Stimulated activated CD8-positive, alpha-beta memory T cell treated with anti-CD3 and anti-CD28 coated beads, Interleukin-7, amount 100 ng/mL, for 24 hours (primary cell): ENCODE measurements around the gene ZSCAN1.

Experiments
- DNase-seq: peaks from one replicate; pipeline ENCODE4 v3.0.0-alpha.2; 2020; ENCODE audit warnings: low read depth

The ZSCAN1 gene

DNA sequence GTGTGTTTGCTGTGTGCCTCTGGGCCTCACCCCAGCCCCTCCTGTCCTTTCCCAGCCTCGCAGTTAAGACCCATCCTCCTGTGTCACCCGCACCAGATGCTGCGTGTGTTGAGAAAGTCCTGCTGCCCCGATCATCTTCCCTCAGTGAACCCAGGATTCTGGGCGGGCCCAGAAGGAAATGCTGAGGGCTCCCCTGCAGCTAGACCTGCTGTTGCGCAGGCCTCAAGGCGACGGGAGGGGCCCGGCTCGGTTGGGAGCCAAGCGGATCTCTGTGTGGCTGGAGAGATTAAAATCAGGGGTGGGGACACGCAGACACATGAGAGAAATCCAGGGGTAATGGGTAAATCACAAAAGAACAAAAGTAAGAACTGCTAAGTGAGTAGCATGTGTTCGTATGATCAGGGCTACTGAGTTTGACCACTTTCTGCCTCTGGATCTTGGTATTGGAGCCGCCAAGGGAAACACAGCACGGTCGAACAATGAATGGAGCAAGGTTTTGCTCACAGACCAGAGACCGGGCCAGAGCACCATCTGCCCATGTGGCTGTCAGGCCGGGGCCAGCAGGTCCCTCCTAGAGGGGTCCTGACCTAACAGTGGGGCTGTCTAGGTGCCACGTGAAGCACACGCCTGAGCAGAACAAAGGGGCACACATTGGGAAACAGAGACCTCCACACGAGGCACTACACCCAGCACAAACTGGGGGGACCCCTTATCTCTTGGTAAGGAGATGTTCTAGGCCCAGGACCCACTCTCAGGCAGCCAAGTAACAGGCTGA lies 7.1 kb downstream of the ZSCAN1 start:
- no peak for DNase-seq

DNA sequence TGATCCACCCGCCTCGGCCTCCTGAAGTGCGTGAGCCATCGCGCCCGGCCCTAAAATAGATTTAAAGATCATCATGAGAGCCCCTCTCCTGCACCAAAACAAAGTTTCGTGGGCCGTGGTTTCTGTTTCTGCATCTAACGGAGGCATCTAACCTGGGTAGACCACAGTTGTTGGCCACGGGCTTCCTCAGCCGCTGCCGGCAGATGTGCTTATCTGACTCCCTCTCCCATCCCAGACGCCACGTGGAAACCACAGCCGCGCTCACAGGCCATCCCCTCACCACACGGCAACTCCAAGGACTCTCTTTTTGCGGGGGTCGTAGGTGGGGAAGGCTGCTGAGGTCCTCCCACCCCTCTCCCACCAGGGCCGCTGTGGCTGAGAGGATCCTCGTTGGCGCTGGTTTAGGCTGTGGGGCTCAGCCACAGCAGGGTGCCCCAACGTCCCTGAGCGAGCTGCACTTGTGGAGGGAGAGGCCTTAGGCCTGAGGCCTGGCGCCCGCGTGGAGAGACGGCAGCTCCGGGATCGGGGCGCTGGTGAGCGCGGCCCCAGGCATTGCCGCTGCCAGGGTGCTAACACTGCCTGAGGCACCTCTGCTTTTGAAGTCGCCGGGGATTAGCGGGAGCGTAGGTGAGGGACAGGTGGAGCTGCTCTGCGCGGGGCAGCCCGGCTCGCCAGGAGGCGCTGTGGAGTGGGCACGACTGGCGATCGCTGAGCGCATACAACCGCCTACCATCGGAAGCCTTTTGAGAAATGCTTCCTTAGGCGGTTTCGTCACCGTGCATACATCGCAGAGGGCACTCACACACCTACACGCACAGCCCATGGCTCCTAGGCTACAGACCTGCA lies 8.9 kb downstream of the ZSCAN1 start:
- no peak for DNase-seq

DNA sequence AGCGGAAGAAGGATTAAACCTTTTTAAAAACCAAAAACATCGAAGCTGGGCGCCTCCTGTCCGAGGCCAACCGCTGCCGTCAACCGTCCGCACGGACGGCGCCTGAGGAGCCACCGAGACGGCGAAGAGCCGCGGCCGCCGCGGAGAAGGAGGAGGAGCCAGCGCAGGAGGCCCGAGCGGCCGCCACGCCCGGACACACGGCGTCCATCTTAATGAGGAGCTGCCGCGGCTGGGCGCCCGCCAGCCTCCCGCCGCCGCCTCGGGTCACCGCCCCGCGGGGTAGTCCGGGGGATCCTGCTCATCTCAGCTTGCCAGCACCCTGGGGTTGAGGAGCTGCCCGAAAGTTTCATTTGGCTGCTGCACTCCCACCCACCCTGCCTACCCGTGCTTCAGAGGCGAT lies 10.6 kb downstream of the ZSCAN1 start:
- DNase-seq: no peak

DNA sequence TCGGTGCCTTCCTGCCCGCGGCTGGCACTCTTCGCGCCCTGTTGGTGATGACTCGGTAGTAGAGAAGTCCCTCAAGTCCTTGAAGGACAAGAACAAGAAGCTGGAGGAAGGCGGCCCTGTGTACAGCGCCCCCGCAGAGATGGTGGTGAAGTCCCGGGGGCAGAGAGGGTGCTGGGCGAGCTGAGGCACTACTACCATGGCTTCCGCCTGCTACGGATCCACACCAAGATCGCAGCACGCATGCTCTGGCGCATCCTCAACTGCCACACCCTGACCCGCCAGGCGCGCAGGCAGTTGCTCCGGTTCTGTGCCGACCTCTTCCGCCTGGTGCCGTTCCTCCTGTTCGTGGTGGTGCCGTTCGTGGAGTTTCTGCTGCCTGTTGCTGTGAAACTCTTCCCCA lies 11.1 kb downstream of the ZSCAN1 start:
- DNase-seq: no peak

DNA sequence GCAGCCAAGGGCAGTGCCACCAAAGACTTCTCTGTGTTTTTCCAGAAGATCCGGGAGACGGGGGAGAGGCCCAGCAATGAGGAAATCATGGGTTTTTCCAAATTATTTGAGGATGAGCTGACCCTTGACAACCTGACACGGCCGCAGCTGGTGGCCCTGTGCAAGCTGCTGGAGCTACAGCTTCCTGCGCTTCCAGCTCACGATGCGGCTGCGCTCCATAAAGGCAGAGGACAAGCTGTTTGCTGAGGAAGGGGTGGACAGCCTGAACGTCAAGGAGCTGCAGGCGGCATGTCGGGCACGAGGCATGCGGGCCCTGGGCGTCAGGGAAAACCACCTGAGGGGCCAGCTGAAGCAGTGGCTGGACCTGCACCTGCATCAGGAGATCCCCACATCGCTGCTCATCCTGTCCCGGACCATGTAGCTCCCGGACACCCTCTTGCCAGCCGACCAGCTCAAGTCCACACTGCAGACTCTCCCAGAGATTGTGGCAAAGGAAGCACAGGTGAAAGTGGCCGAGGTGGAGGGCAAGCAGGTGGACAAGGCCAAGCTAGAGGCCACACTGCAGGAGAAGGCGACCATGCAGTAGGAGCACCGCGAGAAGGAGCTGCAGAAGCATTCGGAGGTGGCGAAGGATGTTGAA lies 11.7 kb downstream of the ZSCAN1 start:
- no peak for DNase-seq

DNA sequence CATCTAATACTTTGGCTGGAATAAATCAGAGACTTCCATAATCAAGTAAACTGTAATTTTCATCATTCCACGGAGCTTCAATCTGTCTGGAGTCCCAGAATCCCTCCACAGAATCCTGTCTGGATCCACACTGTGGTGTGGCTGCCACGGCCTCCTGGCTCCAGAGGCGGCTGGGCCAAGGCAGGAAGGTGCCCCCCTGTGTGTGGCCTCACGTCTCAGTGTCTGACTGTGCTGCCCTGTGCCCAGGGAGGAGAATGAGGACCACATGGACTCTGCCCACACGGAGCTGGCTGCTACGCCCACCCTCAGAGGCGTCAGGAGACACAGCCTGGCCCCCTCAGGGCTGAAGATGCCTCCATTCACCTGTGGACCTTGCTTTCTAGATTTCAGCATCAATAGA lies 13.0 kb downstream of the ZSCAN1 start:
- DNase-seq: no peak

DNA sequence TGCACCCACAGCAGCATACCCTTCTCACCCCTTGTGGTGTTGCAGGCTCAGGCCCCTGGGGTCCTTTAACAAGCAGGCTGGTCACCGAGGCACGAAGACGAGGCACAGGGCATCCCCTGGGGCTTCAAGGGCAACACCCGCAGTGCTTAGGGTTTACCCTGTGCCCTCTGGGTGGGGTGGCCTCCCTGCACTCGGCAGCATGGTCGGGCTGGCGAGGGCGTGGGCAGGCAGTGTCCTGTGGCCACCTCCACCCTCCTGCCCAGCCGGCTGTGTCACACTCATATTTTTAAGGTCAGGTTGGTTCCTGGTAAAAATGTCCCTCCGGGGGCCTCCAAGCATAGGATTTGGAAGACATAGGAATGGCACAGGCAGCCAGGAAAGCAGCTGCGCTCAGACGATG lies 13.8 kb downstream of the ZSCAN1 start:
- DNase-seq: no peak

DNA sequence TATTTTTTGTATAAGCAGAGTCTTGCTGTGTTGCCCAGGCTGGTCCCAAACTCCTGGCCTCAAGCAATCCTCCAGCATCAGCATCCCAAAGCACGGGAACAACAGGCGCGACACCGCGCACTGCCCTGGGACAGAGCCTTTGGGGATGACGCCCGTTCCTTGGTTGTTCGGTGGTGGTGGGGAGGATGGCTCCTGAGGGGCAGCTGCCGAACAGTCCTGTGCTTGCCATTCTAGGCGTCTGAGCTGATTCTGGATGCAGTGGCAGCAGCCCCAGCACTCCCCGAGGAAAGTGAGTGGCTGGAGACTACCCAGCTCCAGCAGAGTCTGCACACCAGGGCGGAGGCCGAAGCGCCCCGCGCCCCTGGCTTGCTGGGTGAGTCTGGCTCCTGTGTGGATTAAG lies 18.4 kb downstream of the ZSCAN1 start:
- no peak for DNase-seq

DNA sequence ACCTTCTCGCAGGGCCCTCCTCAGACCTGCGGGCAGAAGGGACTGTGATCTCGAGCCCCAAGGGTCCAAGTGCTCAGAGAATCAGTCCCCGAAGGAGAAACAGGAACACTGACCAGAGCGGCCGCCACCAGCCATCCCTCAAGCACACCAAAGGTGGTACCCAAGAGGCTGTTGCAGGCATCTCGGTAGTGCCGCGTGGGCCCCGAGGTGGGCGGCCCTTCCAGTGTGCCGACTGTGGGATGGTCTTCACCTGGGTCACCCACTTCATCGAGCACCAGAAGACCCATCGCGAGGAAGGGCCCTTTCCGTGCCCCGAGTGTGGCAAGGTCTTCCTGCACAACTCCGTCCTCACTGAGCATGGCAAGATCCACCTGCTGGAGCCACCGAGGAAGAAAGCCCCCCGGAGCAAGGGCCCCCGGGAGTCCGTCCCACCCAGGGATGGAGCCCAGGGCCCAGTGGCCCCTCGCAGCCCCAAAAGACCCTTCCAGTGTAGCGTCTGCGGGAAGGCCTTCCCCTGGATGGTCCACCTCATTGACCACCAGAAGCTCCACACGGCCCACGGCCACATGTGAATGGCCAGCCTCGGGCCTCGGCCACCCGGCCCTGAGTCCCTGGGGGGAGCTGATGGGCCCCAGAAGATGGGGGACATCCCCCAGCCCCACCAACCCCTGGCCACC lies 19.8 kb downstream of the ZSCAN1 start:
- no peak for DNase-seq

DNA sequence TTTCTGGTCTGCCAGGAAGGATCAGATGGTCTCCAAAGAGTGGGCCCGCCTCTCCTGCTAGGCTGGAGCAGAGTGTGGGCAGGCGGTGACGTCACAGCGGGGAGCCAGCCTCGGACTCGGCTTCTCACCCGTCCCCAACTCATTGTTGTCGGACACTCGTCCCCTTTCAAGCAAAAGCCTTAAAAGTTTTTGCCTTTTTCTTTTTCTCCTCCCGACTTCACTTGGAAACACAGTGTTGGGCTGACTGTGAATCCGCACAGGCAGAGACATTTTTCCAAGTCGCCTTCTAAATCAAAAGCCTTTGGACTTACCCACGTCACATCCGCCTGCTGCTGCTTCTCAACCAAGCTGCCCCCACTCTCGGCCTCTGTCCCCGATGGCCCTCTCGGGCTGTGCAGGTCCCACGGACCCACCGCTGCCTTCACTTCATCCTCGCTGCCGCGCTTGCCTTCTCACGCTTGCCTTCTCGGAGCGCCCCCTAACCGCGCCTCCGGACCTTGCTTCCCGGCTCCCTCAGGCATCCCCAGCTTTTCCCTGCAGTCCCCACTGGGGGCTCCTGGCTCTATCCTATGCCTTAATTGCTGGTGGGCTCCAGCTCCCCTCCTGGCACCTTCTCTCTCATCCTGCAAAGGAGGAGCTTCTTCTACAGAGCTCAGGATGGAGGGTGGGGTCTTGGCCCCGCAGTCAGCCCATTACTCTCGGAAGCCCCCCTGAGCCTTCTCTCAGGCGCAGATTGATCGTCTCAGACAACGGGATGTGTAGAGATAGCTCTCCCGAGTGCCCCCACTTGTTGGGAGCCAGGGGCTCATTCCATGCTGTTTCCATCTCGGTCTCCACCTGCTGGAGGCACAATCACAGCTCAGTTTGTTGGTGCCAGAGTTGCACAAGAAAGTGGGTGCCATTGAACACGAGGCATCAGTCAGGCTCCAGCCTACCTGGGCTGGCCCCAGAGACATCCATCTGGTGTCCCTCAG lies 21.4 kb downstream of the ZSCAN1 start:
- no peak for DNase-seq

DNA sequence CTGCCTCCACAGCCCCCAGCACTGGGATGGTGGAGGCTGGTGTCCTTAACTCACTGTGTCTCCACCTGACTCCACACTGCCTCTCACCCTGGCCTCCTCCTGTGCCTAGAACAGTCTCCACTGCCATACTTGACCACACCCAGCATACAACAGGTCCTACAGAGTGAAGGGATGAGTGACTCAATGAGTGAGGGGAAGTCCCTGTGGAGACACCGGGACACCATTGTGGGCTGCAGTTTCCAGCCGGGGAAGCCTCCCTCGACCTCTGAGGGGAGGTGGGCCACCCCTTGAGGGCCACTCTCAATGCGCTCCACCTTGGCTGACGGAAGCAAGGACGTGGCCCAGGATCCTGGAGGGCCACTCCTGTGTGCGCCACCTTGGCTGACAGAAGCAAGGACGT lies 22.4 kb downstream of the ZSCAN1 start:
- DNase-seq: no peak

DNA sequence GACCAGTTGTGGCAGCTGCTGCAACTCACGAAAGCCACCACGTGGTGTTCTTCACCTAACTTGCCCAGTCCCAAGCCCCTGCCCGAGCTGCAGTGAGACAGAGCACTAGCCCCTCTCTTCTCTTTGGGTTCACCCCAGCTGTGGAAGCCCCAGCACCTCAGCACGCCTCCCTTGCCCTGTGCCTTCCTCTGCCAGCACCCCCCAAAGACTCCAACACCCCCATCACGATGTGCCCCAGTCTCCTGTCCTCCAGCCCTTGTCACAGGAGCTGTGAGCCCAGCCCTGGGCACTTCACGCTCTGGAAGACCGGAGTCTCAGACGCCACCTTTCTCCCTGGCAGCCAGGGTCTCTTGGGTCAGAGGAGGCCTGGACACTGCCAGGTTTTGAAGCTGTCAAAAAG lies 23.0 kb downstream of the ZSCAN1 start:
- no peak for DNase-seq

DNA sequence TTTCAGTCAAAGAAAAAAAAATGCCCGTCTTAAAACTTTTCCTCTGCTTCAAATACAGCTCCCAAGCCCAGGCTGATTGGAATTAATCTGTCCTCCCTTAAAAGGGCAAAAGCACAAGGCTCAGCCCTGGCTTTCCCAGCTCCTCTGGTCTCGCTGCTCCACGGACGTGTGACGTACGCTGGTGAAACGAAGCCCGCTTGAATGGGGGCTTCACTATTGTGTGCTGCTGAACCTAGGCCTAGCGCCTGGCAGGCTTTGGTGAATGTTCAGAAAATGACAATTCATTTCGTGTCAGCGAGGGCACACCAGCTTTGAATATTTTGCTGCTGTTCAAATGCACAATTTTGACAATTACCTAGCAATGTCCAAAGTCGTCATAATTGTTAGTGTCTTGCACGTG lies 24.6 kb downstream of the ZSCAN1 start:
- no peak for DNase-seq

DNA sequence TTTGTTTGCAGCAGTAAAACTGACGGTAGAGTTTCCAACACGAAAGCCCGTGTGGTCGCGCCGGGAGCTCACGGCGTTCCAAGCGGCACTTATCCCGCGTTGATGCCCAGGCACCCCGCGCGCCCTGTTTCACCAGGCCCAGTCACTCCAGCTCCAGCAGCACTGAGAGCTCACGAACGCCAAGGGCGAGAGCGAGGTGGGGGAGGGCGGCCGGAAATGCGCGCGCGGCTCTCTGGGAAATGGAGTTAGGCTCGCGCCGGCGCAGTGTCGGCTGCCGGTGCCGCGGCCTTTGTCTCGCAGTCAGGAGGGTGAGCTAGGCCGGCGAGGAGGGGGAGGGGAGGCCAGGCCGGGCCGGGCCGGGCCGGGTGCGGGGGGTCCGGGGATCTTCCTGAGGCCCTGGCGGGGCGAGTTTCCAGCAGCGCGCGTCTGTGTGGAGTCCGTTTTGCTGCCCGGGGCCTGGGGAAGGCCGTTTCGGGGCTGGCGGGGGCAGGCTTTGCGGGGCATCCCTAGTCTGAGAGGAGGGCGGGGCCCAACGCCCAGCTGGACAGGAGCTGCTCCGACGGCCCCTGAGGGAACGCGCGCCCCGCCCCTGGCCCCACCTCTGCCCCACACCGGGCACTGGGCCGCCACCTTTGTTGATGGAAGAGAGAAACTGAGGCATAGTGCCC lies 25.3 kb downstream of the ZSCAN1 start, which contains the start of gene ZNF135:
Gene ZNF135 (plus strand): TSS at position 280 of the 668 bp plus-strand sequence. CDS start 721 bp downstream, outside the sequence.
- peak; percentile 42 for DNase-seq

DNA sequence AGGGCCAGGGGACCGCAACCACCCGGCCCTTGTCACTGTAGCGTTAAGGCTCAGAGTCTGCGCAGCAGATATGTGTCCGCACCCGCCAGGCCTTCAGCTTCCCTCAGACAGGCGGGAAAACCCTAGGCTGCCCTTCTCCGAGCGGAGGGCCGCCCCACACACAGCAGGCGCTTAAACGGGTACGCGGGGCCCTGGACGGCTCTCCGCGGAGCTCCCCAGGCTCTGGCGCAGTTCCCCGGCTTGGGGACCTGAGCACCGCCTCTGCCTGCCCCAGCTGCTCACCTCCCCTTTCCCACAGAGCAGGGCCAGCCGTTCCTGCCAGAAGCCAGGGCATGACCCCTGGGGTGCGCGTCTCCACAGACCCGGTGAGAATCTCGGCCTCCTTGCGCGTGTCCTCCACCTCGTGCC lies 25.9 kb downstream of the ZSCAN1 start:
- no peak for DNase-seq

DNA sequence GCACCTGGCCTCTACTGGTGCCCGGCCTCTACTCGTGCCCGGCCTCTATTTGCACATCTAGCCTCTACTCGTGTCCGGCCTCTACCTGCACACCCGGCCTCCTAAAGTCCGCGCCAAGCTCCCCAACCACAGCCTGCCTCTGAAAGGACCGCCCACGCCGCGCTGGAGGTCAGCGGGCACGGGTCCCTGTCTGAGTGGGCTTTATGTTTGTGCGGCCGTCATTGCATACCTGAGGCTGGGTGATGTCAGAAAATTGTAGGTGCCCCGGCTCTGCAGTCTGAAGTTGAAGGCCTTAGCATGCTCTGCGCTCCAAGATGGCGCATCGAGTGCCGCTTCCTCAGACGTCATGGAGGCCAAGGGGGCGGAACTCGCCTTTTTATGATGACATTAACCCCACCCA lies 26.4 kb downstream of the ZSCAN1 start:
- DNase-seq: no peak

DNA sequence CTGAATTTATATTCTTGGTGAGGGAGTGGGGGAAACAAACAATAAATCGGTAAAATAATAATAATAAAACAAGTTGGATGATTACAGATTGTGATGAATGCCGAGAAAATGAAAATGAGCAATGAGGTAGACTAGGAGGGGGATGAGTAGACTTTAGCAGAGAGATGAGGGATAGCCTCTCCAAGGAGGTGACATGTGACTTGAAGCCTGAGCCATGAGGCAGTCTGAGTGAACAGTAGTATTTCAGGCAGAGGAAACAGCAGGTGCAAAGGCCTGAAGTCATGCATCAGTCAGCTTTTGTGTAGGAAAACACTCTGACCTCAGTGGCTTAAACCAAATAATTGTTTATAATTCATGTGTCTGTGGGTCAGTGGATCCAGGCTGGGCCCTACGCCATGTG lies 29.9 kb downstream of the ZSCAN1 start:
- DNase-seq: no peak

DNA sequence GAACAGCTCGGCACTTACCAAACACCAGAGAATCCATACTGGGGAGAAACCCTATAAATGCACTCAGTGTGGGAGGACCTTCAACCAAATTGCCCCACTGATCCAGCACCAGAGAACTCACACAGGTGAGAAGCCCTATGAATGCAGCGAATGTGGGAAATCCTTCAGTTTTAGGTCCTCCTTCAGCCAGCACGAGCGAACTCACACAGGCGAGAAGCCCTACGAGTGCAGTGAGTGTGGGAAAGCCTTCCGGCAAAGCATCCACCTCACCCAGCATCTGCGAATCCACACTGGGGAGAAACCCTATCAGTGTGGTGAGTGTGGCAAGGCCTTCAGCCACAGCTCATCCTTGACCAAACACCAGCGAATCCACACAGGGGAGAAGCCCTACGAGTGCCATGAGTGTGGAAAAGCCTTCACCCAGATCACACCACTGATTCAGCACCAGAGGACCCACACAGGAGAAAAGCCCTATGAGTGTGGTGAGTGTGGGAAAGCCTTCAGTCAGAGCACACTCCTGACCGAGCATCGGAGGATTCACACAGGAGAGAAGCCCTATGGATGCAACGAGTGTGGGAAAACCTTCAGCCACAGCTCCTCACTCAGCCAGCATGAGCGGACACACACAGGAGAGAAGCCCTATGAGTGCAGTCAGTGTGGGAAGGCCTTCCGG lies 33.6 kb downstream of the ZSCAN1 start:
- DNase-seq: no peak

DNA sequence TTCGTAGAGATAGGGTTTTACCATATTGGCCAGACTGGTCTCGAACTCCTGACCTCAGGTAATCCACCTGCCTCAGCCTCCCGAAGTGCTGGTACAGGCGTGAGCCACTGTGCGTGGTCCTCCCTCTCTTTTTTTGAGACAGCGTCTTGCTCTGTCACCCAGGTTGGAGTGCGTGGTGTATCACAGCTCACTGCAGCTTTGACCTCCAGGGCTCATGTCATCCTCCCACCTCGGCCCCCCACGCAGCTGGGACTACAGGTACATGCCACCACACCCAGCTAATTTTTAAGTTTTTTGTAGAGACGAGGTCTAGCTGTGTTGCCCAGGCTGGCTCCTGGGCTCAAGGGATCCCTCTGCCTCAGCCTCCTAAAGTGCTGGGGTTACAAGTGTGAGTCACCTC lies 46.0 kb downstream of the ZSCAN1 start:
- no peak for DNase-seq

DNA sequence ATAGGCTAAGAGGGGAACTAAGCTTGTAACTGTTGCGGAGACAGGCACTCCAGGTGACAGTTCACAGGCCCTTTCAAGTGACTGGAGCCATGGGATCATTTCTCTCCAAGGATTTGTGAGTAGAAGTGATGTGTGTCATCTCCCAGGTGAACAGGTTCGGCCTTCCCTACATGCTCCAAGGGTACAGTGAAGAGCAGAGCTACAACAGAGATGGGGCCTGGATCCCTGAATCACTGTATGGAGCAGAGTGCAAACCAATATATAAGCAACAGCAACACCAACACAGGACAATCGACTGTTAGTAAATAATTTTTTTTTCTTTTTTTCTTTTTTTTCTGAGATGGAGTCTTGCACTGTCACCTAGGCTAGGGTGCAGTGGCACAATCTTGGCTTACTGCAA lies 49.2 kb downstream of the ZSCAN1 start:
- DNase-seq: no peak
